ENCODE results near the gene ST6GALNAC3.
A peak's percentile ranks its signal among the peaks of the same experiment; 100 is the strongest.
"Not testable (repeated sequence)": the region's sequence is repeated elsewhere in the genome, so short reads cannot be mapped to it uniquely, and the experiment has no call there.

Gene ST6GALNAC3

DNA sequence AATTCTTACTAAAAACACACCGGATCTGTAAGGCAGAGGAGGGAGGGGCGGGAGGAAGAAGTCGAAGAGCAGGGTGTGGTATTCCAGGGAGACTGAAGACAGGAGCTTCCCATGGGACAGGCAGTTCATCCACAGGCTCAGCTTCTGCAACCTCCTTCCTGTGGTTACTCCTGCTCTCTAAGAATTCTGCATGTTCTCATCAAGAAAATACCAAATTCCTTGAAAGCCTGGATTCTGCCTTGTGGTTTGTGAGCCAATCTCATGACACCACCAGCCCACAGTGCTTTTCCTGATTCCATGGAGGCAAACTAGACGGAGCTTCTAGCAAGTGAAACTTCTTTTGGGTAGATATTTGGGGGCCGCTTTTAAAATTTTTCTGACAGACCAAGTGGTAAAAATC lies 1.1 kb upstream of the ST6GALNAC3 start:
- no peak for DNase-seq (ENCODE audit: low spot score)

DNA sequence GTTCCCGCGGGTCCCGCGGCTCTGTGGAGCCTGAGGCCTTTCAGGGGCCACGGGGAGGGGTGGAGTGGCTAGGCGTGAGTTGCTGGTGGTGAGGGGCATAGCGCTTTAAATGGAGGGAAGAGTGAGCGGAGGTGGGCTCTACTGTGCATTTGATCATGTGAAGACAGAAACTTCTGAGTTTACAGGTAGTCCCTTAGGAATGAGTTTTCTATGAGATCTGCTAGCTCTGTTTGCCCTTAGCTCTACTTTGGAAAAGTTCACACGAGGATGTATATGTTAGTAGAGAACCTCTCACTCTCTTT lies 593 bp downstream of the ST6GALNAC3 start:
- DNase-seq (ENCODE audit: low spot score): no peak

DNA sequence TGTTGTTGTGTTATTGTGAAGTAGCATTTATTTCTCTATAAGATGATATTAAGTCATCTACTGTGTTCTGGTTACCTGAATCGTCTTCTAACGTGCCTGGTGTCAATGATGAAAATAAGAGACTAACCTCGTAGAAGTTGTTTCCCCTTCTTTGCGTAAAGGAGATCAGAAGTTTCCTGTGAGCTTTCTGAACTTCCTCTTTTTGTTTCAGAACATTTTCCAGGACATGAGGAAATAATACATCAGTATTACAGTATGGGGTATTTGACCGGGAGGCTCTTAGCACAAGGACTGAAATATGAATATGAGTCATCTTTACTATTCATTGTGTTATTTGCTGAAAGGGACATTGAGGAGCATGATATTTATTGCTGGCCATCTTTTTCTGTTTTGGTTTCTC lies 1.3 kb downstream of the ST6GALNAC3 start:
- DNase-seq (ENCODE audit: low spot score): peak; percentile 6

- no peak for DNase-seq (ENCODE audit: low spot score)
Observed at GRCh38 chr1:76079475-76080227, 5.1 kb downstream of the ST6GALNAC3 start.

GRCh38 chr1:76080552-76081079 lies 6.1 kb downstream of the ST6GALNAC3 start:
- no peak for DNase-seq (ENCODE audit: low spot score)

DNA sequence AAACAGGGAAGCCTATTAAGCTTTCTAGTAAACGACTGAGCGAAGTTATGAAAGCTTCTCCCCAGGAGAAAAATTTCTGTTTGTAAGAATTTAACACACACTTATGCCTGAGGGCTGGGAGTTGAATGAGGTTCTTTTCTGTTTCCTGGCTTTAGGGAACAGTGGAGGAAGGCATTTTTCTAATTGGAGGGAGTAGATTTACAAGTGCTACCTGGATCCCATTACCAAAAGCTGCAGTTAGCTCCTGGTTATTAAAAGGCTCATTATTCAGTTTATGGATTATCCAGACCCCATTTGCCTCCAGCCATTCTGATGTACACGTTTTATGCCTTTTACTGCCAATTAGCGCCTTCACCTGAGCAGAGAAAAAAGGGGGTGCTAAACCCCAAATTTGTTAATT lies 7.5 kb downstream of the ST6GALNAC3 start:
- DNase-seq (ENCODE audit: low spot score): no peak

DNA sequence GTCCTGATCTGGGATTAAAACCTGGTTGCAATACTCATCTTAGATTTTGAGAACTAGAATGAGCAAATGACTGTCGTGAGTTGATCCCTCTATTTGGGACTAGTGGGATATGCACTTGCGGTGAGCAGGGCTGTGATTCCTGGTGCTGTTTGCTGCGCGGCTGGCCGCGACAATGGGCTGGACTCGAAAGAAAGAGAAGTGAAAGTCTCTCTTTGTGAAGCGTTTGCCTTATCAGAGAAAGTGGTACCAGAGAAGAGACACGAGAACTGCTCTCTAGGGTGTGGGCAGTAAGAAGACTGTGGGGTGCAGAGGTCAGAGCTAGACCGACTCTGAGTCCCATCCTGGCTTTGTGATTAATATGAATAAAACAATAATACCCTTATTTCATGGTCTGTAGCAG lies 8.6 kb downstream of the ST6GALNAC3 start:
- no peak for DNase-seq (ENCODE audit: low spot score)

DNA sequence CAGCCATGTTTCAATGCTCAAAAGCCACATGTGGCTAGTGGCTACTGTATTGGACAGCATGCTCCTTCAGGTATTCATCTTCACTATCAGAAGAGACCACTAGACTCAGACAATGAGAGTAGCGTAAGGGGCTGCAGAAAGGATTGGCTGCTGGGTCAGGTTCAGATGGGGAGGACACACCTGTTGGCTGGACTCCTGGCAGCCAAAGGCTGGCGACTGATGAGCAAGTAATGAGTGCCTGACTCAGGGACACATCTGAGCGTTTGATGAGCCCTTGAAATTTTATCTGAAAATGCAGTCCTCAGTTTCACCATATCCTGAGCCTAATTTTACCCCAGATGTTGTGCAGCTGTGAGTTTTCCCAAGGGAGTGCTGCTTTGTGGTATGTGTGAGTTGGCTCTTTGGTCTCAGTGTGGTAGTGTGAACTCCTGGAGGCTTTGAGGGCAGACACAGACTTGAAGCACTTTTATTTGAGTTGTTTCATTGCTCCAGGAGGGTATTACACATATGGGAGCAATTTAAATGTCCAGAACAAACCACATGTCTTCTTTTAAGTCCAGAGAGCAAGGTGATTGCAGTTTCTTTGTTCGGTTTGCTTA lies 9.6 kb downstream of the ST6GALNAC3 start:
- no peak for DNase-seq (ENCODE audit: low spot score)

DNA sequence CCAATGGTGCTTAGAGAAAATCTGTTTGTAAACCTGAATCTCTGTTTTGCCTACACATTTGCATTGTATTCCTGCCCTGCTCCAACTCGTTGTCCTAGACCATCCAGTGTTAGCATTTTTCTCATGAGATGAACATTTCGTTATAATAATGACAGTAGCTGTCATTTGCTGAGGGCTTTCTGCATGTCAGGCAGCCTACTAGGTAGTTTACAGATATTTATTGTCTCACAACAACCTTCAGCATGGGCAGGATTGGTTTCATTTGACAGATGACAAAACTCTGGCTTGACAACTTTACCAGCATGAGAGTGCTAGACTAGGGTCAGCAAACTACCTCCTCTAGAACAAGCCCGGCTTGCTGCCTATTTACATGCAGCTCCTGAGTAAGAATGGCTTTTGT lies 10.1 kb downstream of the ST6GALNAC3 start:
- DNase-seq (ENCODE audit: low spot score): no peak

- no peak for DNase-seq (ENCODE audit: low spot score)
Observed at GRCh38 chr1:76086109-76086508, 11.6 kb downstream of the ST6GALNAC3 start.

GRCh38 chr1:76086597-76086996 lies 12.1 kb downstream of the ST6GALNAC3 start:
- no peak for DNase-seq (ENCODE audit: low spot score)

DNA sequence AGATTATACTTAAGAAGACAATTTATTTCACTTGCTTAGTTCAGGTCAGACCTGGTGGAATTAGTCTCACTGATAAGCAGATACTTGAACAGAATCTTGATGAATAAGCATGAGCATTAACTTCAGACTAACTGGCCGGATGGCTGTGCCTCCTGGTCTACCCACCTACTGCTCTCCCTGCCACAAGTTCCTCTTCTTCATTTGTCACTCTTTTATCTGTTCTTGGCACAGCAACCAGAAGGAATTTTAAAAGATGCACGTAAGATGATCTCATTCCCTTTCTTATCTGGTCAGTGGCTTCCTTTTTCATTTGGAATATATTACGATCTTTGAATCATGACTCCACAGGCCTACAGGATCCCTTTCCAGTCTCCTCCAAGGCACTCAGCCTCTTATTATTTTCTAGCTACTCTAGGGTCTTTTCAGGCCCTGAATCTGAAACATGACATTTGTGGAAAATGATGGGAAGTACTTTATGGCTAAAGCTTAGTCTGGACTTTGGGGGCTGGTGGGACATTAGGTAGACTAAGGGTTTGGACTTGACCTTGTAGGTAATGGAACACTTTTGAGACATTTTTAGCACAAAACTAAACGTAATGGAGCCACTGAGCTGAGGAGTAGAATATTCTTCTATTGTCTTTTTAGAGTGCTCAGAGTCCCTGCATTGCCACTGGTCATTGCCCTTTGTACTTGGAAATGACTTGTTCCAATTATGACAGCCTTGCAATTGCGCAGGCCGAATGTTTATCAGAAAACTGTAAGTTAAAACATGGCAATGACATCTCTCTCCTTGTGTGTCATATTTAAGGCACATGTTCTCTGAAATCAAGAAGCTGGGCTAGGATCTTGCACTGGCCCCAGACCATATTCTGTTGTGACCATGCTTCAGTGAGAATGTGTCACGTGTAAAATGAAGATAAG lies 16.0 kb downstream of the ST6GALNAC3 start:
- no peak for DNase-seq (ENCODE audit: low spot score)

- DNase-seq (ENCODE audit: low spot score): no peak
Observed at GRCh38 chr1:76092812-76093211, 18.3 kb downstream of the ST6GALNAC3 start.

GRCh38 chr1:76093522-76094312 lies 19.2 kb downstream of the ST6GALNAC3 start:
- no peak for DNase-seq (ENCODE audit: low spot score)

DNA sequence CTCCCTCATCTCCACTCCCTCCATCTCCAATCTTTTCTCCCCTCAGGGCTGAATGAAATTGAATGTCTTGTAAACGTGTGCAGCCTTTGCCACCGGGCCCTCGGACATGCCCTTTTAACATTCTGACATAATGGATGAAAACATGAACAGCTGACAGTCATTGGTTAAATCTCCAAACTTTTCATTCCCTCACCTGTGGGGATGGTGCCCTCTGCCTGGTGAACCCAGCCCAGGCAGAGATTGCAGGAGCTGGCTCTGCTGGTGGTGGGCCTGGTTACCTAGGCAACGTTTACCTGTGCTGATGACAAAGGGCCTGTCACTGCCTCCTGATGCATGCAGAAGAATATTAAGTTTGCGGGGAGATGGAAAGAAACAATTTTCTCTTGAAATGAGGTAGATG lies 21.3 kb downstream of the ST6GALNAC3 start:
- no peak for DNase-seq (ENCODE audit: low spot score)

DNA sequence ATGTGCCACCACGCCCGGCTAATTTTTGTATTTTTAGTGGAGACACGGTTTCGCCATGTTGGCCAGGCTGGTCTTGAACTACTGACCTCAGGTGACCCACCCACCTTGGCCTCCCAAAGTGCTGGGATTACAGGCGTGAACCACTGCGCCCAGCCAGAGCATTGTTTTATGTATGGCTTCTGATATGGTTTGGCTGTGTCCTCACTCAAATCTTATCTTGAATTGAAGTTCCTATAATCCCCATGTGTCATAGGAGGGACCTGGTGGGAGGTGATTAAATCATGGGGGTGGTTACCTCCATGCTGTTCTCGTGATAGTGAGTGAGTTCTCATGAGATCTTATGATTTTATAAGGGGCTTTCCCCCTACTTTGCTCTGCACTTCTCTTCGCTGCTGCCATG lies 22.5 kb downstream of the ST6GALNAC3 start:
- not testable (repeated sequence) for DNase-seq (ENCODE audit: low spot score)

GRCh38 chr1:76098845-76099244 lies 24.3 kb downstream of the ST6GALNAC3 start:
- DNase-seq (ENCODE audit: low spot score): no peak

DNA sequence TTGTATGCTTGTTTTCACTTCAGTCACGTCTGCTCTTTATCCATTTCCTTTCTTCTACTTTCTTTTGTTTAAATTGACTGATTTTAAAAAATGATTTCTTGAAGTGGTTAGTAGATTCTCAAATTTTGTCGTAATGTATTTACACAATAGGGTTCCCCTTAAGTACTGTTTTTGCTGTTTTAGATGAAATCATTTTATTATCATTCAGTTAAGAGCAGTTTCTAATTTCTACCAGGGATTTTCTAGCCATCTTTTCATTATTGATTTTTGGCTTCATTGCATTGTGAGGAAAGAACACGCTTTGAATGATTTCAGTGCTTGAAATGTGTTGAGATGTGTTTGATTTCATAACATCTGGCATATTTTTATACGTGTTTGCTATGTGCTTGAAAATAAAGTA lies 27.0 kb downstream of the ST6GALNAC3 start:
- no peak for DNase-seq (ENCODE audit: low spot score)

- DNase-seq (ENCODE audit: low spot score): no peak
Observed at GRCh38 chr1:76102046-76102445, 27.5 kb downstream of the ST6GALNAC3 start.

GRCh38 chr1:76103034-76103433 lies 28.5 kb downstream of the ST6GALNAC3 start:
- DNase-seq (ENCODE audit: low spot score): no peak

DNA sequence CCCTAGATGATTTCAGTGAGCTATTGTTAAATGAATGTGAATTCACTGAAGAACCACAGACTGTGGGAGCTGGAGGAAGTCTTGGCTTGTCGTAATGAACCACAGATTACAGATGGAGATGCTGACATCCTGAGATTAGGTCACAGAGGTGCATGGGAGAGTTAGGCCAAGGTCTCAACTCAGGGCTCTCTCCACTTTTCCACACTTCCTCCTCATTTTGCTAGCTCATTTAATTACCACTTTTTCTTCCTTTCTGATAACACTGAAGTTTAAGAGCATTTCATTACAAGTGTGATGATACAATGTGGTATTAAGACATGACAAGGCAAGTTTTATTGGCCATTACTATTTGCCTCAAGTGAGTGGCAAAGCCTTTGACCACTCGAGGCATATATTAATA lies 30.8 kb downstream of the ST6GALNAC3 start:
- DNase-seq (ENCODE audit: low spot score): no peak

- DNase-seq (ENCODE audit: low spot score): no peak
Observed at GRCh38 chr1:76106251-76106650, 31.7 kb downstream of the ST6GALNAC3 start.
